ENCODE measurements around the gene ACSS2.

- no peak for TF ChIP-seq CTCF (IDR thresholded peaks at IDR 0.05)
- no peak for TF ChIP-seq EP300 (IDR thresholded peaks at IDR 0.05)
Measured at GRCh38 chr20:34842143-34842542, 34.3 kb upstream of the ACSS2 start.
